Ascending aorta (tissue), 2 donors: Measurements from ENCODE around the gene FANCI. TPM values are rescaled to one million over a fixed set of nuclear protein-coding genes. Genes with fewer than 3 reads are reported as not detected.

Experiments
- DNase-seq, 2 donors: peaks; one replicate each; pipeline ENCODE4 v3.0.0-alpha.2; 2019; ENCODE audit warnings: low spot score in 2 of 2
- H3K27ac ChIP-seq, 2 donors: fragments of 200-600 bp; sonication (generic); one replicate each; pipeline ENCODE4 v1.5.1; 2016 to 2017; ENCODE audit warnings: mild to moderate bottlenecking in 1 of 2
- H3K27me3 ChIP-seq: fragments of 200-600 bp; sonication (generic); one replicate; pipeline ENCODE4 v1.5.1; 2017
- H3K36me3 ChIP-seq, 2 donors: fragments of 200-600 bp; sonication (generic); one replicate each; pipeline ENCODE4 v1.5.1; 2016
- H3K4me1 ChIP-seq, 2 donors: fragments of 200-600 bp; sonication (generic); one replicate each; pipeline ENCODE4 v1.5.1; 2016 to 2017; ENCODE audit warnings: mild to moderate bottlenecking in 1 of 2
- H3K4me3 ChIP-seq, 2 donors: fragments of 200-600 bp; sonication (generic); one replicate each; pipeline ENCODE4 v1.5.1; 2016 to 2017; ENCODE audit warnings: mild to moderate bottlenecking in 1 of 2
- H3K9me3 ChIP-seq, 2 donors: fragments of 200-600 bp; sonication (generic); one replicate each; pipeline ENCODE4 v1.5.1; 2016
- intact Hi-C: fragments of 100-400 bp; cut with DNase I; formaldehyde crosslinking; loops from one replicate; pipeline ENCODE4 v1.15.1; 2023
- total RNA-seq: library from RNA; depleted of rRNA; stranded (reverse); fragments of >200 nt; gene quantifications from one replicate; pipeline ENCODE4 v1.1.0, GENCODE V29; 2016
- TF ChIP-seq, protein P1 (sequence below), 3 experiments: fragments of 200-600 bp in 2 of 3; fragments of 450-650 bp in 1 of 3; sonication (generic) in 2 of 3; IDR thresholded peaks; one replicate each; pipeline ENCODE4 v1.5.1; 2016 to 2019; ENCODE audit warnings: antibody characterized with exemption in 3 of 3, mild to moderate bottlenecking in 1 of 3, moderate library complexity in 1 of 3

Gene FANCI
- total RNA-seq, 1 donor from 2014 or later = not detected

DNA sequence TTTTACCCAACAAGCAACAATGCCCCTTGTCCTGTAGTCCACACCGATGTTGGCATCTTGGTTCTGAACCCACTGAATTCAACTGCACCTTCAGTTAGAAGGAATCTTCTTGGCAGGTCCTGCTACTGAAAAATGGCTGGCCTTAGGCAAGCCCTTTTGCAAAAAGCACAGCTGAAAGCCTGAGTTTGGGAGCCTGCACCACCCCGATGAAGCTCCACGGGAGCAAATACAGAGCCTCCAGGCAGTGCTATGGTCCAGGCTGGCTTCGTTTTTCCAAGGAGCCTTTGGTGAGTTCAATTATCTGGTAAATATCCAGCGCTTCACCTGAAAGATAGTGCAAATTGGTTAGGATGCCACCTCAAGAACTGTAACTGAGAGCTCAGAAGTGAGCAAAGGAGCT, 72.7 kb downstream of the FANCI start:
- Histone ChIP-seq H3K9me3 (no peaks in the 10 kb centered on the region), H3K36me3 (peaks cover 49 to 65% of the 10 kb centered on the region in 2 donors), H3K27ac (no peak overlapping the region), H3K4me3 (no peak overlapping the region), H3K27me3 (no peaks in the 10 kb centered on the region), H3K4me1 (no peaks in the 10 kb centered on the region)
- TF ChIP-seq, protein P1, sequence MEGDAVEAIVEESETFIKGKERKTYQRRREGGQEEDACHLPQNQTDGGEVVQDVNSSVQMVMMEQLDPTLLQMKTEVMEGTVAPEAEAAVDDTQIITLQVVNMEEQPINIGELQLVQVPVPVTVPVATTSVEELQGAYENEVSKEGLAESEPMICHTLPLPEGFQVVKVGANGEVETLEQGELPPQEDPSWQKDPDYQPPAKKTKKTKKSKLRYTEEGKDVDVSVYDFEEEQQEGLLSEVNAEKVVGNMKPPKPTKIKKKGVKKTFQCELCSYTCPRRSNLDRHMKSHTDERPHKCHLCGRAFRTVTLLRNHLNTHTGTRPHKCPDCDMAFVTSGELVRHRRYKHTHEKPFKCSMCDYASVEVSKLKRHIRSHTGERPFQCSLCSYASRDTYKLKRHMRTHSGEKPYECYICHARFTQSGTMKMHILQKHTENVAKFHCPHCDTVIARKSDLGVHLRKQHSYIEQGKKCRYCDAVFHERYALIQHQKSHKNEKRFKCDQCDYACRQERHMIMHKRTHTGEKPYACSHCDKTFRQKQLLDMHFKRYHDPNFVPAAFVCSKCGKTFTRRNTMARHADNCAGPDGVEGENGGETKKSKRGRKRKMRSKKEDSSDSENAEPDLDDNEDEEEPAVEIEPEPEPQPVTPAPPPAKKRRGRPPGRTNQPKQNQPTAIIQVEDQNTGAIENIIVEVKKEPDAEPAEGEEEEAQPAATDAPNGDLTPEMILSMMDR (IDR thresholded peaks at IDR 0.05) = no peak
- no peak for DNase-seq
- intact Hi-C loops = no loop called here

DNA sequence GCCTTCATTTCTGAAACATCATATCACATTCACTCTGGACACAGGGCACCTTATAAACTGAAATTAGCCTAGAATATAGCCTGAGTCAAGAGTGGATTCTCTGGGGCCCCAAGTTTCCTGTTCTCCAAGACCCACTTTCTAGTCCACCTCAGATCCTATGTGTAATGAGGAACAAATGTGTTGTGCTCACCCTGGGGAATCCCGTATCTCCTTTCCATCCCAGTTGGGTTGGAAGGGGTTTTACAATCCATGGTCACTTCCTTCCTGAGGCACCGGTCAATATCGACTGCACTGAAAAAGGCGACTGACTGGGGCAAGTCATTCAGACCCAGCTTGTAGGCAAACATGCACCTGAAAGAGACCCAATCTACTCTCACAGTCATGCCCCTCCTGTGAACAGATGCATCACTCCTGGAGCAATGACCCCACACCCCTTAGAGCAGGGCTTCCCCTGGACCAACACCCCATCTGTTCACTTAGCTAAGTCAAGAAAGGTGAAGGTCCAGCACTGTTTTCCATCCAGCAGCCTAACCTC, 73.5 kb downstream of the FANCI start:
- no peak overlapping the region for H3K4me3 ChIP-seq
- H3K4me1 ChIP-seq = no peaks in the 10 kb centered on the region
- H3K27ac ChIP-seq = no peak overlapping the region
- peaks cover 56 to 72% of the 10 kb centered on the region in 2 donors for H3K36me3 ChIP-seq
- intact Hi-C loops = no loop called here
- TF ChIP-seq, protein P1 (IDR thresholded peaks at IDR 0.05) = no peak
- no peaks in the 10 kb centered on the region for H3K9me3 ChIP-seq
- no peak for DNase-seq
- no peaks in the 10 kb centered on the region for H3K27me3 ChIP-seq

DNA sequence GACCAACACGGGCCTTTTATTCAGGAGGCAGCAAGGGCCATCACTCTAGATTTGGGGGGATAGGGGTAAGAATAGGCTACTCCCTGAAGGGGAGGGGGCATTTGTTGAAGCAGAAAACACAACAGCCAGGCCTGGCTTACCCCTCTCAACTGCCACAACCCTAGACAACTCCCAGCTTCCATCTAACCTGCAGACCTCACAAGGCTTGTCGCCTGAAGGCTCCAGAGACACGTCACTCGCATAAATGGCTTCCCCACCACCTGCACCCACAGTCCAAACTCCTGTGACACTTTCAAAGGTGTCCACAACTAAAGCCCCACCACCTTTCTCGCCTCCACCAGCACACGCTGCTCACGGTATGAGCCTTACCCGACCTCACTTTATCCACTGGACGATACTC, 75.9 kb downstream of the FANCI start:
- H3K36me3 ChIP-seq = peaks cover 80 to 97% of the 10 kb centered on the region in 2 donors
- H3K4me1 ChIP-seq = no peaks in the 10 kb centered on the region
- no peak overlapping the region for H3K27ac ChIP-seq
- TF ChIP-seq, protein P1 (IDR thresholded peaks at IDR 0.05) = no peak
- intact Hi-C loops = no loop called here
- no peak overlapping the region for H3K4me3 ChIP-seq
- H3K27me3 ChIP-seq = no peaks in the 10 kb centered on the region
- H3K9me3 ChIP-seq = no peaks in the 10 kb centered on the region
- no peak for DNase-seq

DNA sequence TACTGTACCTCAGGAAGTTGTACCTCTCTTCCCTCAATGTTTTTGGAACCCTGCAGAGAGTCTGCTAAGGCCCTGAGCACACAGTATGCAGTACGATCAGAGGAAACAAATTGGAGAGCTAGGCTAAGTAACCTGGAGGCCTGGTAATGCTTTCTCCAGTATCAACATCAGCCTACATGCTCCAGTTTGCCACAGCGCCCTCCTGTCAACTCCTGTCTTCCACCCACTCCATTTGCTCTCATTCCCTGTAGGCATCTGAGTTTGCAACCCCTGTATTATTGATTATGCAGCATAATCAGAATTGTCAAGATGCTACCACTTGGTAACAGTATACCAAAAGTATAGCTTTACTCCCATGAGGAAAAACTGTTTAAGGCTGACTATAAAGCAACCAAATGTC, 76.4 kb downstream of the FANCI start:
- no peak overlapping the region for H3K27ac ChIP-seq
- no peaks in the 10 kb centered on the region for H3K4me1 ChIP-seq
- DNase-seq = no peak
- intact Hi-C loops = no loop called here
- no peaks in the 10 kb centered on the region for H3K27me3 ChIP-seq
- no peak overlapping the region for H3K4me3 ChIP-seq
- TF ChIP-seq, protein P1 (IDR thresholded peaks at IDR 0.05) = no peak
- H3K9me3 ChIP-seq = no peaks in the 10 kb centered on the region
- peaks cover 83 to 99% of the 10 kb centered on the region in 2 donors for H3K36me3 ChIP-seq

DNA sequence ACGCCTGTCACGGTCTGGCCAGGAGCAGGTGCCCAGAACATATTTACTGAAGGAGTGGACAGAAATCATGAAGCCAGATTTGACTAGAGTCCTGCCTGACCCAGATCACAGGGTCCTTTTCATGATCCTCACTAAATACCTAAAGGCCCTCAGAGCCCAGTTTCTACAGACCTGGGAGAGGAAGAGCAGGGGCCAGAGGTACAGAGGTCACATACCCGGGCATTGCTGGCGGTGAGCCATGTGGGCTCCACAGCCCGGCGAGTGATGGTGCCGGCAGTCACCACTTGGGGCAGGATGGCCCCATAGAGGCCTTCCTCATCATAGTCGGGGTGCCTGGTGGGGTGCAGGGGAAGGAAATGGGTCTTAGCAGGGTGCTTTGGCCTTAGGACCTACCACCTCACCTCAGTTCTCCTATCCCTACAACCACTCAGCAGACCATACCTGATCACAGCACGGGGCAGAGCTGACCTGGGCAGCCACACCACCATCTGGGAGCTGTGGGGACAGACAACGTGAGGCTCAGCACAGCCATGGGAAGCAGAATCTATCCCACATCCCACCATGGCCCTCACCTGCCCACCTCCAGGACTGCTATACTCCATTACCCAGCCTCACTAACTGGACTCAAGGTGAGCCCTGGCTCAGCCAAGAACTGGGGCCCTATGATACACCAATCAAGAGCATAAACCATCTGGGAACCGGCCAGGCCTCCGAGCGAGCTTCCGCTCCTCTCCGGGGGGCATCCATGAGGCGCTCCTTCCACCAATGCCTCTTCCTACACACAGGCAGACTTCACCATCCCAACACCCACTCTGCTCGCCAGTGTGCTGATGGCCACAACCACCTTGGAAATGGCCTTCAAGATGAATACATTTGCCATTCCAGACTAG, 78.0 kb downstream of the FANCI start:
- TF ChIP-seq, protein P1 (IDR thresholded peaks at IDR 0.05) = no peak
- Histone ChIP-seq H3K4me1 (no peaks in the 10 kb centered on the region), H3K27ac (no peak overlapping the region), H3K36me3 (peaks cover 92 to 100% of the 10 kb centered on the region in 2 donors), H3K9me3 (no peaks in the 10 kb centered on the region), H3K4me3 (no peak overlapping the region), H3K27me3 (no peaks in the 10 kb centered on the region)
- intact Hi-C loops = no loop called here
- no peak for DNase-seq
